22Rv1 (cell line): ENCODE results near the gene MRPS26.
"Not testable (repeated sequence)": the region's sequence is repeated elsewhere in the genome, so short reads cannot be mapped to it uniquely, and the experiment has no call there.

Source experiments
- H3K27ac ChIP-seq: fragments of 450-650 bp; 2 replicates; pipeline ENCODE4 v1.5.1; 2017
- ZFX ChIP-seq: fragments of 450-650 bp; IDR thresholded peaks from 2 replicates; pipeline ENCODE4 v1.6.1; 2017; ENCODE audit warnings: antibody characterized with exemption, borderline replicate concordance
- TF ChIP-seq, protein P1 (sequence below): fragments of 450-650 bp; IDR thresholded peaks from 2 replicates; pipeline ENCODE4 v1.5.1; 2017; ENCODE audit warnings: mild to moderate bottlenecking

The MRPS26 gene

DNA sequence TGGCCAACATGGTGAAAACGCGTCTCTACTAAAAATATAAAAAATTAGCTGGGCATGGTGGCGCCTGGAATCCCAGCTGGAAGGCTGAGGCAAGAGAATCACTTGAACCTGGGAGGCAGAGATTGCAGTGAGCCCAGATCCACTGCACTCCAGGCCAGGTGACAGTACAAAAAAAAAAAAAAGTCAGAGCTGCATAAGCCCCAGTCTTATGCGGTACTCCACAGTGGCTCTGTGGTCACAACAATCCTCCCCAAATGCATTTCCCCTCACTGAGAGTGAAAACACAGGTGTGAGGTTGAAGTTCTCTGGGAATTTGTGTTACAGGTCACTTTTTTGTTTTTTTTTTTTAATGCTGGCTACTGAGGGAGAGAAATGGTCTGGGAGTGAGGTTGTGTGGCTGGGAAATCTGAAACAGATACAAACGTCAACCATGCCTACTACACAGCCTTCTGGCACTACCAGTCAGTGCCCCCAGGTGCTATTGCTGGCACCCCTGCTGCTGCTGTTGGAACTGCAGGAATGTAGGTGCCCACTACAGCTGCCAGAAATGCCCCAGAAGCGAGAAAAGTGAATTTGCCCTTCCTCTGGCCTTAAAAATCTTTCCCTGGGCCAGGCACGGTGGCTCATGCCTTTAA, 5.7 kb downstream of the MRPS26 start:
- TF ChIP-seq ZFX = no peak
- TF ChIP-seq, protein P1, sequence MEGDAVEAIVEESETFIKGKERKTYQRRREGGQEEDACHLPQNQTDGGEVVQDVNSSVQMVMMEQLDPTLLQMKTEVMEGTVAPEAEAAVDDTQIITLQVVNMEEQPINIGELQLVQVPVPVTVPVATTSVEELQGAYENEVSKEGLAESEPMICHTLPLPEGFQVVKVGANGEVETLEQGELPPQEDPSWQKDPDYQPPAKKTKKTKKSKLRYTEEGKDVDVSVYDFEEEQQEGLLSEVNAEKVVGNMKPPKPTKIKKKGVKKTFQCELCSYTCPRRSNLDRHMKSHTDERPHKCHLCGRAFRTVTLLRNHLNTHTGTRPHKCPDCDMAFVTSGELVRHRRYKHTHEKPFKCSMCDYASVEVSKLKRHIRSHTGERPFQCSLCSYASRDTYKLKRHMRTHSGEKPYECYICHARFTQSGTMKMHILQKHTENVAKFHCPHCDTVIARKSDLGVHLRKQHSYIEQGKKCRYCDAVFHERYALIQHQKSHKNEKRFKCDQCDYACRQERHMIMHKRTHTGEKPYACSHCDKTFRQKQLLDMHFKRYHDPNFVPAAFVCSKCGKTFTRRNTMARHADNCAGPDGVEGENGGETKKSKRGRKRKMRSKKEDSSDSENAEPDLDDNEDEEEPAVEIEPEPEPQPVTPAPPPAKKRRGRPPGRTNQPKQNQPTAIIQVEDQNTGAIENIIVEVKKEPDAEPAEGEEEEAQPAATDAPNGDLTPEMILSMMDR = no peak
- no peak overlapping the region for H3K27ac ChIP-seq

GRCh38 chr20:3059489-3059888, 13.6 kb downstream of the MRPS26 start:
- no peak overlapping the region for H3K27ac ChIP-seq
- TF ChIP-seq ZFX = no peak
- TF ChIP-seq, protein P1 = no peak

GRCh38 chr20:3064119-3064518, 18.3 kb downstream of the MRPS26 start:
- H3K27ac ChIP-seq = not testable (repeated sequence)

DNA sequence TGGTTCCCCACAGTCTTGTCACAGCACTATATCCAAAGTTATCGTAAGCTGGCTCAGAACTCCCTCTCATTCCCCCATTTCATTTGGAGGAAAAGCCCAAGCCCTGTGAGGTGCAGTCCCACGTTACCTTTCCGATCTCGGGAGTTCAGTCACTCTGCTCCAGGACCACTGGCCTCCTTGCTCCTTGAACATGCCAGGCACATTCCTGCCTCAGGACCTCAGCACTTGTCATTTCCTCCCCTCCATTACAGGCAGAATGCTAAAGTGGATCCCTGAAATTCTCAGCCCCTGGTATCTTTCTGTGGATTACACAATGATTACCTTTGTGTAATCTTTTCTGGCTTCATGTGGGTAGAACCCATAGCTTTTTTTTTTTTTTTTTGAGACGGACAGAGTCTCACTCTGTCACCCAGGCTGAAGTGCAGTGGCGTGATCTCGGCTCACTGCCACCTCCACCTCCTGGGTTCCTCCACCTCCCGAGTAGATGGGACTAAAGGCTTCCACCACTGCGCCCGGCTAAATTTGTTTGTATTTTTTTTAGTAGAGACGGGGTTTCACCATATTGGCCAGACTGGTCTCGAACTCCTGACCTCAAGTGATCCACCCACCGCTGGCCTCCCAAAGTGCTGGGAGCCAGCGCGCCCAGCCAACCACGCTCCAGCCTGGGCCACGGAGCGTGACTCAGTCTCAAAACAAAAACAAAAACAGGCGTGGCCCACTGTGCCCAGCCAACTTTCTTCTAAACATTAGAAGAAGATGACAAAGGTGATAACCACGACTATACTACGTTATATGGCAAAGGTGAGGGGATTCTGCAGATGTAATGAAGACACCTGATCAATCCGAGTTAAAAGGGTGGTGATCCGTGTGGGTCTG, 21.5 kb downstream of the MRPS26 start:
- TF ChIP-seq, protein P1 = no peak
- no peak for TF ChIP-seq ZFX
- no peak overlapping the region for H3K27ac ChIP-seq

DNA sequence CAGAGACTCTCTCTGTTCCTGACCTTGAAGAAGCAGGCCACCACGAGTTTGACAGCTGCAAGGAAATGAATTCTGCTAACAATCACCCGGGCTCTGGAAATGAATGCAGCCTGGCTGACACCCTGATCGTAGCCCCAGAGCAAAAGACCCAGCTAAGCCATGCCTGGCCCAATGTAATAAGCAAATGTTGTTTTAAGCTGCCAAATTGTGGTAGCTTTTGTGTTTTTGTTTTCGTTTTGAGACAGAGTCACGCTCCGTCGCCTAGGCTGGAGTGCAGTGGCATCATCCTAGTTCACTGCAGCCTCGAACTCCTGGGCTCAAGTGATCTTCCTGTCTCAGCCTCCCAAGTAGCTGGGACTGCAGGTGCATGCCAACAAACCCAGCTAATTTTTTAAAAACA, 22.2 kb downstream of the MRPS26 start:
- TF ChIP-seq, protein P1 = no peak
- no peak for TF ChIP-seq ZFX
- no peak overlapping the region for H3K27ac ChIP-seq

- H3K27ac ChIP-seq = no peak overlapping the region
These were observed 23.4 kb downstream of the MRPS26 start for GRCh38 chr20:3068986-3069900.

GRCh38 chr20:3070725-3071124, 24.9 kb downstream of the MRPS26 start:
- H3K27ac ChIP-seq = no peak overlapping the region
- TF ChIP-seq ZFX = no peak
- TF ChIP-seq, protein P1 = no peak

More at GRCh38 chr20:3068986-3069900, 23.4 kb downstream of the MRPS26 start:
- TF ChIP-seq ZFX = no peak
- TF ChIP-seq, protein P1 = peak; percentile 42; the same call in 1 of the 2 replicates
